Amygdala (tissue), 56 donors: ENCODE measurements around the gene TGFB3.

ENCODE experiments used
- DNase-seq, 56 donors: peaks; one replicate each; lab custom pipeline; 2025; lab: John Stamatoyannopoulos, UW

The TGFB3 gene

DNA sequence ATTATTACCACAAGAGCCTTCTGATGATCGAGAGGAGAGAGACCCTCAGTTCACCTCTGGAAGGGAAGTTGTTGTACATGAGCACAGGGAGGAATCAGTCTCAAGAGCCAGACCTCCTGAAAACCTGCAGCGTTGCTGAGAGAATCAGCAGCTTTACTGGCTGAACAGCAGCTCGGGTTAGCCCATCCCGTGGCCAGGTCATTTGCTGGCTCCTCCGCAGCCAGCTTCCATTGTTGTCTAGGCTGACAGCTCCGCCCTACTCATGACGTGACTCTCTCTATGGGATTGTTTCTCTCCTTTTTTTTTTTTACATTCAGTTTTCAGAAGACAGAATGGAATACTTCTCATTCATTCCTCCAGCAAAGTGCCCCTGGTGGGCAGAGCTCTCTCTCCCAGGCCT lies 69.9 kb downstream of the TGFB3 start:
- DNase-seq, result peak in 31 of 56 donors; percentile 5 to 73 (median 39)

DNA sequence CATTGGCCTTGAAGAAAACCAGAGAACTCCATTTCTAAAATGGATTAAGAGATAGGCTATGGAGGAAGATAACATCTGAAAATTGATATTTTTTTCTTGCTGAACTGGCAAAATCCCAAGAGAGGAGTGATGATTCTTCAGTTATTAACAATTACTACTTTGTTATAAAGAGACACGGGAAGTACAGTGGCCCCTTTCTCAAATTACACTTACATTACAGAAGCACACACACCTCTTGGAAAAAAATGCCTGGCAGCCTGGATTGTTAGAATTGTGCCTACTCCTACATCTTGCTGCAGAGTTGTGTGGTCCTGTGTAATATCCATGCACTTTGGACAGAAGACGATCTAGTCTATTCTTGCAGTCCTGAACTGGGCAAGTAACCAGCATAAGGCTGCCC lies 71.7 kb downstream of the TGFB3 start:
- no peak for DNase-seq

DNA sequence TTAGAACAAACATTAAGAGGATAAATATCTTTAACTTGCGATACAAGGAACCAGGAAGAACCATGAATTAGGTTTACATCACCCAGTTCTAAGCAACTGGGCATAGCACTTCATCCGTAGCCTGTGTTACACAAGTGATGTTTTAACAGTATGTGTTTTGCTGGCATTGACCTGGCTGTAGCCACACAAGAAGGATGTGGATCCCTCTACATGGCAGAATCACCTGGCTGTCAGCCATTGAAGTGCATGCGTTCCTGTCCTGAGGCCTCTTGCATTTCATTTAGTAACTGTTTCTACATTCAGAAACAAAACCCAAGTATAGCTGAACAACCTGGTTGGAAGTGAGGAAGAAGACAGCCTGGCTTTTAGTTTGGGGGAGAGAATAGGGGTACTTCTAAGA lies 72.2 kb downstream of the TGFB3 start:
- DNase-seq, result no peak
